Measurements from ENCODE around the gene TMA7B.

DNA sequence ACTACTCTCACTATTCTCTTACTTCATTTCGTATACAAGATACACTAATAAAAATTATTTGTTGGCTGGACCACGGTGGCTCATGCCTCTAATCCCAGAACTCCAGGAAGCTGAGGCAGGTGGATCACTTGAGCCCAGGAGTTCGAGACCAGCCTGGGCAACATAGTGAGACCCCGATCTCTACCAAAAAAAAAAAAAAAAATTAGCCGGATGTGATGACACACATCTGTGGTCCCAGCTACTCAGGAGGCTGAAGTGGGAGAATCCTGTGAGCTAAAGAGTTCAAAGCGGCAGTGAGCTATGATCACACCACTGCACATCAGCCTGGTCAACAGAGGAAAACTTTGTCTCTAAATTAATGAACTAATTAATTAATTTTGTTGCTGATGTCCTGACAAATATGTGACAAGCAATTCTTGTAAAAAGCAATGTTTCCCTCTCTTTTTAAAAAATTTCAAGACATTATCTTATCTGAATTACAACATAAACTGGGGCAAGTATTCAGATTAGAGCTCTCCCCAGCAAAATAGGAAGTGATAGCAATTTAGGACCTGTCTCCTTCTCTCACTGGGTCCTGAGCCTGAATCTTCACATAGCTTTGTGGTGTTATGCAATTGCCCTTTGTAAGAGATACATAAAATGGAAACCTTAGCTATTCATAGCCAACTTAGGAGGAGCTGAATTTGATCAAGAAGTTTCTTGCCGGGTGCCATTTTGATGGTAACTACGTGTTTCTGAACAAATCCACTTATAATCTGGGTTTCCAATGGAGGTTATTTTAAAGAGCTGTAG is 17.6 kb upstream of the TMA7B start:
- TF ChIP-seq GABPA (IDR thresholded peaks at IDR 0.05; ENCODE audit: low read depth) (no peak), SIN3A (IDR thresholded peaks at IDR 0.05; ENCODE audit: borderline replicate concordance, low read depth, low read length) (no peak), EP300 (IDR thresholded peaks at IDR 0.05; ENCODE audit: borderline replicate concordance in 1 of 2, low read depth in 1 of 2, low read length in 1 of 2) (no peak), RAD21 (IDR thresholded peaks at IDR 0.05; ENCODE audit: low read length) (no peak)
- TF ChIP-seq, protein P1, sequence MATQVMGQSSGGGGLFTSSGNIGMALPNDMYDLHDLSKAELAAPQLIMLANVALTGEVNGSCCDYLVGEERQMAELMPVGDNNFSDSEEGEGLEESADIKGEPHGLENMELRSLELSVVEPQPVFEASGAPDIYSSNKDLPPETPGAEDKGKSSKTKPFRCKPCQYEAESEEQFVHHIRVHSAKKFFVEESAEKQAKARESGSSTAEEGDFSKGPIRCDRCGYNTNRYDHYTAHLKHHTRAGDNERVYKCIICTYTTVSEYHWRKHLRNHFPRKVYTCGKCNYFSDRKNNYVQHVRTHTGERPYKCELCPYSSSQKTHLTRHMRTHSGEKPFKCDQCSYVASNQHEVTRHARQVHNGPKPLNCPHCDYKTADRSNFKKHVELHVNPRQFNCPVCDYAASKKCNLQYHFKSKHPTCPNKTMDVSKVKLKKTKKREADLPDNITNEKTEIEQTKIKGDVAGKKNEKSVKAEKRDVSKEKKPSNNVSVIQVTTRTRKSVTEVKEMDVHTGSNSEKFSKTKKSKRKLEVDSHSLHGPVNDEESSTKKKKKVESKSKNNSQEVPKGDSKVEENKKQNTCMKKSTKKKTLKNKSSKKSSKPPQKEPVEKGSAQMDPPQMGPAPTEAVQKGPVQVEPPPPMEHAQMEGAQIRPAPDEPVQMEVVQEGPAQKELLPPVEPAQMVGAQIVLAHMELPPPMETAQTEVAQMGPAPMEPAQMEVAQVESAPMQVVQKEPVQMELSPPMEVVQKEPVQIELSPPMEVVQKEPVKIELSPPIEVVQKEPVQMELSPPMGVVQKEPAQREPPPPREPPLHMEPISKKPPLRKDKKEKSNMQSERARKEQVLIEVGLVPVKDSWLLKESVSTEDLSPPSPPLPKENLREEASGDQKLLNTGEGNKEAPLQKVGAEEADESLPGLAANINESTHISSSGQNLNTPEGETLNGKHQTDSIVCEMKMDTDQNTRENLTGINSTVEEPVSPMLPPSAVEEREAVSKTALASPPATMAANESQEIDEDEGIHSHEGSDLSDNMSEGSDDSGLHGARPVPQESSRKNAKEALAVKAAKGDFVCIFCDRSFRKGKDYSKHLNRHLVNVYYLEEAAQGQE (IDR thresholded peaks at IDR 0.05; ENCODE audit: low read depth, low read length) = no peak
- TF ChIP-seq, protein P2, sequence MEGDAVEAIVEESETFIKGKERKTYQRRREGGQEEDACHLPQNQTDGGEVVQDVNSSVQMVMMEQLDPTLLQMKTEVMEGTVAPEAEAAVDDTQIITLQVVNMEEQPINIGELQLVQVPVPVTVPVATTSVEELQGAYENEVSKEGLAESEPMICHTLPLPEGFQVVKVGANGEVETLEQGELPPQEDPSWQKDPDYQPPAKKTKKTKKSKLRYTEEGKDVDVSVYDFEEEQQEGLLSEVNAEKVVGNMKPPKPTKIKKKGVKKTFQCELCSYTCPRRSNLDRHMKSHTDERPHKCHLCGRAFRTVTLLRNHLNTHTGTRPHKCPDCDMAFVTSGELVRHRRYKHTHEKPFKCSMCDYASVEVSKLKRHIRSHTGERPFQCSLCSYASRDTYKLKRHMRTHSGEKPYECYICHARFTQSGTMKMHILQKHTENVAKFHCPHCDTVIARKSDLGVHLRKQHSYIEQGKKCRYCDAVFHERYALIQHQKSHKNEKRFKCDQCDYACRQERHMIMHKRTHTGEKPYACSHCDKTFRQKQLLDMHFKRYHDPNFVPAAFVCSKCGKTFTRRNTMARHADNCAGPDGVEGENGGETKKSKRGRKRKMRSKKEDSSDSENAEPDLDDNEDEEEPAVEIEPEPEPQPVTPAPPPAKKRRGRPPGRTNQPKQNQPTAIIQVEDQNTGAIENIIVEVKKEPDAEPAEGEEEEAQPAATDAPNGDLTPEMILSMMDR (IDR thresholded peaks at IDR 0.05) = no peak
